ENCODE measurements around the gene DLG2. TPM values are rescaled to one million over a fixed set of nuclear protein-coding genes. Genes with fewer than 3 reads are reported as not detected.

Gene DLG2
- total RNA-seq, 1 experiment from 2014 or later, result 17.5 TPM

DNA sequence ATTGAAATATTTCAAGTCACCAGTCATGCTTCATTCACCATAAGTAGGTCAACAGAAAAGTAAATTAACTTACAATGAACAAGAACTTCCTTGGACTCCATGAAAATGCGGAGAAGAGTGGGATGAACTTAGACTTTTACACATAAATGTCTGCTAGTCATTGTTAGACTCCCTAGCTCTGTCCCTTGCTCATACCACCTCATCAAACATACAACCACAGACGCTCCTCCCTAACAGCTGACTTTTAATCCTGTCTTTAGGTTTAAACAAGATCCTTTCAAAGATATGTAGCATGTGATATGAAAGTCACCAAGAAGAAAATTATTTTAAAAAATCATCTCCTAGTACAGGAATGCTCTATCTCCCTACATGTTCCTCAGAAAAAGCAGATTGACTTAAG, 248.1 kb downstream of the DLG2 start (continued):
- TF ChIP-seq, protein P1, sequence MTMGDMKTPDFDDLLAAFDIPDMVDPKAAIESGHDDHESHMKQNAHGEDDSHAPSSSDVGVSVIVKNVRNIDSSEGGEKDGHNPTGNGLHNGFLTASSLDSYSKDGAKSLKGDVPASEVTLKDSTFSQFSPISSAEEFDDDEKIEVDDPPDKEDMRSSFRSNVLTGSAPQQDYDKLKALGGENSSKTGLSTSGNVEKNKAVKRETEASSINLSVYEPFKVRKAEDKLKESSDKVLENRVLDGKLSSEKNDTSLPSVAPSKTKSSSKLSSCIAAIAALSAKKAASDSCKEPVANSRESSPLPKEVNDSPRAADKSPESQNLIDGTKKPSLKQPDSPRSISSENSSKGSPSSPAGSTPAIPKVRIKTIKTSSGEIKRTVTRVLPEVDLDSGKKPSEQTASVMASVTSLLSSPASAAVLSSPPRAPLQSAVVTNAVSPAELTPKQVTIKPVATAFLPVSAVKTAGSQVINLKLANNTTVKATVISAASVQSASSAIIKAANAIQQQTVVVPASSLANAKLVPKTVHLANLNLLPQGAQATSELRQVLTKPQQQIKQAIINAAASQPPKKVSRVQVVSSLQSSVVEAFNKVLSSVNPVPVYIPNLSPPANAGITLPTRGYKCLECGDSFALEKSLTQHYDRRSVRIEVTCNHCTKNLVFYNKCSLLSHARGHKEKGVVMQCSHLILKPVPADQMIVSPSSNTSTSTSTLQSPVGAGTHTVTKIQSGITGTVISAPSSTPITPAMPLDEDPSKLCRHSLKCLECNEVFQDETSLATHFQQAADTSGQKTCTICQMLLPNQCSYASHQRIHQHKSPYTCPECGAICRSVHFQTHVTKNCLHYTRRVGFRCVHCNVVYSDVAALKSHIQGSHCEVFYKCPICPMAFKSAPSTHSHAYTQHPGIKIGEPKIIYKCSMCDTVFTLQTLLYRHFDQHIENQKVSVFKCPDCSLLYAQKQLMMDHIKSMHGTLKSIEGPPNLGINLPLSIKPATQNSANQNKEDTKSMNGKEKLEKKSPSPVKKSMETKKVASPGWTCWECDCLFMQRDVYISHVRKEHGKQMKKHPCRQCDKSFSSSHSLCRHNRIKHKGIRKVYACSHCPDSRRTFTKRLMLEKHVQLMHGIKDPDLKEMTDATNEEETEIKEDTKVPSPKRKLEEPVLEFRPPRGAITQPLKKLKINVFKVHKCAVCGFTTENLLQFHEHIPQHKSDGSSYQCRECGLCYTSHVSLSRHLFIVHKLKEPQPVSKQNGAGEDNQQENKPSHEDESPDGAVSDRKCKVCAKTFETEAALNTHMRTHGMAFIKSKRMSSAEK (CRISPR knock-in tag; IDR thresholded peaks at IDR 0.05; ENCODE audit: borderline replicate concordance), result no peak
- TF ChIP-seq ESRRA (CRISPR knock-in tag; IDR thresholded peaks at IDR 0.05; ENCODE audit: borderline replicate concordance) (no peak), SMAD3 (CRISPR knock-in tag; IDR thresholded peaks at IDR 0.05; ENCODE audit: borderline replicate concordance) (no peak), CBFB (CRISPR knock-in tag; IDR thresholded peaks at IDR 0.05; ENCODE audit: low read depth) (no peak), SOX15 (CRISPR knock-in tag; IDR thresholded peaks at IDR 0.05) (no peak), PRRX2 (CRISPR knock-in tag; IDR thresholded peaks at IDR 0.05) (no peak)
- TF ChIP-seq, protein P2, sequence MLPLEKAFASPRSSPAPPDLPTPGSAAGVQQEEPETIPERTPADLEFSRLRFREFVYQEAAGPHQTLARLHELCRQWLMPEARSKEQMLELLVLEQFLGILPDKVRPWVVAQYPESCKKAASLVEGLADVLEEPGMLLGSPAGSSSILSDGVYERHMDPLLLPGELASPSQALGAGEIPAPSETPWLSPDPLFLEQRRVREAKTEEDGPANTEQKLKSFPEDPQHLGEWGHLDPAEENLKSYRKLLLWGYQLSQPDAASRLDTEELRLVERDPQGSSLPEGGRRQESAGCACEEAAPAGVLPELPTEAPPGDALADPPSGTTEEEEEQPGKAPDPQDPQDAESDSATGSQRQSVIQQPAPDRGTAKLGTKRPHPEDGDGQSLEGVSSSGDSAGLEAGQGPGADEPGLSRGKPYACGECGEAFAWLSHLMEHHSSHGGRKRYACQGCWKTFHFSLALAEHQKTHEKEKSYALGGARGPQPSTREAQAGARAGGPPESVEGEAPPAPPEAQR (CRISPR knock-in tag; IDR thresholded peaks at IDR 0.05), result no peak
- TF ChIP-seq, protein P3, sequence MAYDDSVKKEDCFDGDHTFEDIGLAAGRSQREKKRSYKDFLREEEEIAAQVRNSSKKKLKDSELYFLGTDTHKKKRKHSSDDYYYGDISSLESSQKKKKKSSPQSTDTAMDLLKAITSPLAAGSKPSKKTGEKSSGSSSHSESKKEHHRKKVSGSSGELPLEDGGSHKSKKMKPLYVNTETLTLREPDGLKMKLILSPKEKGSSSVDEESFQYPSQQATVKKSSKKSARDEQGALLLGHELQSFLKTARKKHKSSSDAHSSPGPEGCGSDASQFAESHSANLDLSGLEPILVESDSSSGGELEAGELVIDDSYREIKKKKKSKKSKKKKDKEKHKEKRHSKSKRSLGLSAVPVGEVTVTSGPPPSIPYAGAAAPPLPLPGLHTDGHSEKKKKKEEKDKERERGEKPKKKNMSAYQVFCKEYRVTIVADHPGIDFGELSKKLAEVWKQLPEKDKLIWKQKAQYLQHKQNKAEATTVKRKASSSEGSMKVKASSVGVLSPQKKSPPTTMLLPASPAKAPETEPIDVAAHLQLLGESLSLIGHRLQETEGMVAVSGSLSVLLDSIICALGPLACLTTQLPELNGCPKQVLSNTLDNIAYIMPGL (CRISPR knock-in tag; IDR thresholded peaks at IDR 0.05), result no peak

DNA sequence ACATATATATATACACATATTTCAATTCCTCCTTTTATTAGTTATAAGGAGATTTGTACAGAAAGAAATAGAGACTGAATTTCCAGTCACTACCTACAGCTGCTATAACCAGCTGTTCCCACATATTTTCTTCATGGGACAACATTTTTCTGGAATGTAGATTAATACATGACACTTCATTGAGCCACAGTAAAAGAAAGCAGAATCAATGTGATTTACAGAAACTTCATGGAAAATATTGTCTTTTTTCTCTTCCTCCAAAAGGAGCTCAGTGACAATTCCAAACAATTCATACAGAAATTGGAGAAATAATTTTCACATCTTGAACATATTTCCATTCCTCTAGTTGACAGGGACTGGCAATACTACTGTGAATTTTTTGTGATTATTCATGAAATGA, 249.2 kb downstream of the DLG2 start:
- Mint-ChIP-seq H3K27ac (no peak overlapping the region), H3K27me3 (ENCODE audit: low read depth) (no peaks in the 10 kb centered on the region), H3K4me3 (no peak overlapping the region), H3K9me3 (peaks cover 11% of the 10 kb centered on the region), H3K4me1 (peaks cover 3% of the 10 kb centered on the region; the same call in 1 of the 2 replicates), H3K36me3 (peaks cover 3% of the 10 kb centered on the region; the same call in 1 of the 2 replicates)
- DNase-seq (ENCODE audit: low spot score) (no peak), ATAC-seq (no peak)
- TF ChIP-seq IRF2 (CRISPR knock-in tag; IDR thresholded peaks at IDR 0.05; ENCODE audit: borderline replicate concordance, low read depth), result no peak
- TF ChIP-seq JAZF1 (CRISPR knock-in tag; IDR thresholded peaks at IDR 0.05), result no peak
- TF ChIP-seq ZBTB21 (CRISPR knock-in tag; IDR thresholded peaks at IDR 0.05; ENCODE audit: borderline replicate concordance), result no peak
- TF ChIP-seq, protein P4, sequence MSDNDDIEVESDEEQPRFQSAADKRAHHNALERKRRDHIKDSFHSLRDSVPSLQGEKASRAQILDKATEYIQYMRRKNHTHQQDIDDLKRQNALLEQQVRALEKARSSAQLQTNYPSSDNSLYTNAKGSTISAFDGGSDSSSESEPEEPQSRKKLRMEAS (CRISPR knock-in tag; IDR thresholded peaks at IDR 0.05), result no peak
- TF ChIP-seq JUN (CRISPR knock-in tag; IDR thresholded peaks at IDR 0.05), result no peak
- TF ChIP-seq NFE2L1 (CRISPR knock-in tag; IDR thresholded peaks at IDR 0.05), result no peak
- TF ChIP-seq, protein P5, sequence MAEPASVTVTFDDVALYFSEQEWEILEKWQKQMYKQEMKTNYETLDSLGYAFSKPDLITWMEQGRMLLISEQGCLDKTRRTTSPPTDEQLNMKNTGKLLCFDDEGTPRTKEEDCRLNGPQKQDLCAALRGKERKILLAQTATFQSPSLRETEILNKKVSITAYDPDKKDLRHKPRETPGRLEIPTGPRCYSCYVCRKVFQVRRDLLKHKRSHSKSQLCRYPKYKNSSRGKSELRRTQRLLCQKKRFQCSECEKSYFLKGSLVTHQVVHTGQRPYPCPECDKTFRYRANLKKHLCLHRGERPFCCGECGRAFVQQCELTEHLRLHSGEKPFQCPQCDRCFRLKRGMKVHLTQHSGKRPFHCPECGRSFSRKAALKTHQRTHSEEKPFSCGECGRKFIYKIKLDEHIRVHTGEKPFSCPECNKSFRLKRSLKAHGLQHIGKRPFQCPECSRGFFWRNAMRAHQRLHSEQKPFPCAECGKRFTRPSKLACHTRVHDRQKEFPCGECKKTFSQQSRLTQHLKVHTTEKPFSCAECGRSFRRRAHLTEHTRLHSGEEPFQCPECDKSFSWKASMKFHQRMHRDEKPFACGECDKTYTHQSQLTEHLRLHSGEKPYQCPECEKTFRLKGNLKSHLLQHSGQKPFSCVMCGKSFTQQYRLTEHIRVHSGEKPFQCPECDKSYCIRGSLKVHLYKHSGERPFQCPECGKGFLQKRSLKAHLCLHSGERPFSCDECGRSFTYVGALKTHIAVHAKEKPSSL (CRISPR knock-in tag; conservative IDR thresholded peaks at IDR 0.05), result no peak
- no peak for TF ChIP-seq SMAD3 (CRISPR knock-in tag; IDR thresholded peaks at IDR 0.05; ENCODE audit: borderline replicate concordance)
- TF ChIP-seq ELF4 (CRISPR knock-in tag; IDR thresholded peaks at IDR 0.05; ENCODE audit: low read depth), result no peak
- TF ChIP-seq CBFB (CRISPR knock-in tag; IDR thresholded peaks at IDR 0.05; ENCODE audit: low read depth), result no peak
- TF ChIP-seq TP53 (CRISPR knock-in tag; IDR thresholded peaks at IDR 0.05), result no peak
- TF ChIP-seq, protein P6, sequence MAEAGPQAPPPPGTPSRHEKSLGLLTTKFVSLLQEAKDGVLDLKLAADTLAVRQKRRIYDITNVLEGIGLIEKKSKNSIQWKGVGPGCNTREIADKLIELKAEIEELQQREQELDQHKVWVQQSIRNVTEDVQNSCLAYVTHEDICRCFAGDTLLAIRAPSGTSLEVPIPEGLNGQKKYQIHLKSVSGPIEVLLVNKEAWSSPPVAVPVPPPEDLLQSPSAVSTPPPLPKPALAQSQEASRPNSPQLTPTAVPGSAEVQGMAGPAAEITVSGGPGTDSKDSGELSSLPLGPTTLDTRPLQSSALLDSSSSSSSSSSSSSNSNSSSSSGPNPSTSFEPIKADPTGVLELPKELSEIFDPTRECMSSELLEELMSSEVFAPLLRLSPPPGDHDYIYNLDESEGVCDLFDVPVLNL (CRISPR knock-in tag; IDR thresholded peaks at IDR 0.05; ENCODE audit: borderline replicate concordance, low read depth), result no peak
- no peak for TF ChIP-seq GTF2I (CRISPR knock-in tag; conservative IDR thresholded peaks at IDR 0.05)
- no peak for TF ChIP-seq HMGA2 (CRISPR knock-in tag; IDR thresholded peaks at IDR 0.05)
- no peak for TF ChIP-seq ZNF396 (CRISPR knock-in tag; IDR thresholded peaks at IDR 0.05; ENCODE audit: borderline replicate concordance)
- TF ChIP-seq CREM (CRISPR knock-in tag; IDR thresholded peaks at IDR 0.05), result no peak
- POLR2A ChIA-PET, result no interaction called here
- CTCF ChIA-PET, result no interaction called here

Data from WTC11 (cell line).